GM18861 (cell line): ENCODE data around the gene TMEM178A.

Experiments
- ATAC-seq: cut with Tn5 transposase; IDR thresholded peaks from one replicate; pipeline ENCODE4 v1.9.1; 2021; ENCODE audit not compliant: unreplicated experiment

Gene TMEM178A

DNA sequence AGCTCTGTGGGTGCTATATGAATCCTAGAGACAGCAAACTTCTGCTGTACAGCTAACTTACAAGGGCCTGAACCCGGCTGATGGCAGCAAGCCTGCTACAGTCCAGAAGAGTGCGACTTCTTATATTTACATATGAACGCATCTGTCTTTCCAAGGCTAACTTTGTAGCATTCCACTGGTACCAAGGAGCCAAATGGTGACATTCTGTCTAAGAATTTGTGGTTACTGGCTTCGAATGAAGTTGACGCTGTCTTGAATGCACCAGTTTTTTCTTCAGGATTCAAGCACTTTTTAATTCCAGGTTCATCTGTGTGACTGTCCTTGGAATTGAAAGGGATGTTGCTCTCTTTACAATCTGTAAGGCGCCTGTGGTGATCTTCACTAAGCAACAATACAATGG is 70.9 kb downstream of the TMEM178A start:
- no peak for ATAC-seq

DNA sequence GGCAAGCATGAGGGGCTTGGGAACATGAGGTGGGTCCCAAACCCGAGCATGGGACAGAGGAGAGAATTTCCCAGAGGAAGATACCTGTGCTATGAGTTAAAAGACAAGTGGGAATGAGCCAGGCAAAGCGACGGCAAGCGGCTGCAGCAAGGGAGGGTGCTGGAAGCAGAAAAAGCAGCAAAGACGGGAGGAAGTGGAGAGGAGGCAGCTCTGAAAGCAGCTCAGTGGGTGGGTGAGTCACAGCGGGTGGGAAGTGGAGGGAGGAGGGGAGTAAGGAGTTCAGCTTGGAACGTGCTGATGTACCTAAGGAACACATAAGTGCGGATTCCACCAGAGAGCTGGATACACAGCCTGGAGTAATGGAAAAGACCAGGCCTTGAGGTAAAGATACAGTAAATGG is 71.9 kb downstream of the TMEM178A start:
- ATAC-seq = no peak

DNA sequence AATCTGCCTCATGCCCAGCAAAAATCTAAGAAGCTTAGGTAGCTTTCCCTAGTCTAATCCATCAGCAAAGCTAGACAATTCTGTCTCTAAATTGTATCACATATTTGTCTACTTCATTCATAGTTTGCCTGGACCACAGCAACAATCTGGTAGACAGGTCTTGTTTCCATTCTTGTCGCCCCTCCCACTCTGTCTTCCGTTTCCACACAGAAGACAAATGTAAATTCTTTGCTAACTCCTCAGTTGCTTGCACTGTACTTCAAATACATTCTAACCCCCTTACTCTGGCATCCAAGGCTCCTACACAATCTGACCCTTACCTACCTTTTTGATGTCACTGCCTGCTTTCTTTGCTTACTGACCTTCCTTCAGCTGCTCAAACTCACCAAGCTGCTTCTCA is 73.2 kb downstream of the TMEM178A start:
- no peak for ATAC-seq

DNA sequence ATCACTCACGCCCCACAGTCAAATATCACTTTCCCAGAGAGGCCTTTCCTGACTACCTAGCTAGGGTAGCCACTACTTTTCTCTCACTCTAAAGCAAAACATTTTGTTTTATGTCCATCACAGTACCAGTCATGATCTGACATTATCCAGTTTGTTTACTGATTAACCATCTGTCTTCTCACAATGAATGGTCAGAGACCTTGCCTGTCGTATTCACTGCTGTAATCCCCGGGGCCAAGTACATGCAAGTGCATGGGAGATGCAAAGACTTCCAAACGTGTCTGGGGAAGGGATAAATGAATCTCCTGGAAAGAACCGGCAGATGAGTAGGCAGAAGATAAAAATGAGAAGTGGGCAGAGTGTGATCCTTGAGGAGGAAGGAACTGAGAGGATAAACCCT is 73.7 kb downstream of the TMEM178A start:
- no peak for ATAC-seq

DNA sequence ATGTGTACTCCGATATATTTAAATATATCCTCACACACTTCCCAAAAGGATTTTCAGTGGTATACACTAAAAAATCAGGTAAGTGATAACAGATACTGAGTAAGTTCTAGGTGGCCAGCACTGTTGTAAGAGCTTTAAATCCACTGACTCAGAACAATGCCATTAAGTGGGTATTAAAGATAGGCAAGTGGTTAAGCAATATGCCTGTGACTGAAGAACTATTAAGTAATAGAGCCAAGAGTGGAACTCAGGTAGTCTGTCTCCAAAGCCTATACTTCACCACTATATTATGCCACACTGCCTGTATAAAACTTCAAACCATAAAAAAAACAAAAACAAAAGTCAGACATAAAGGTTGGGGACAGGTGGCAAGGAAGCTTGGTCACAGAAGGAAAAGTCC is 76.2 kb downstream of the TMEM178A start:
- no peak for ATAC-seq

DNA sequence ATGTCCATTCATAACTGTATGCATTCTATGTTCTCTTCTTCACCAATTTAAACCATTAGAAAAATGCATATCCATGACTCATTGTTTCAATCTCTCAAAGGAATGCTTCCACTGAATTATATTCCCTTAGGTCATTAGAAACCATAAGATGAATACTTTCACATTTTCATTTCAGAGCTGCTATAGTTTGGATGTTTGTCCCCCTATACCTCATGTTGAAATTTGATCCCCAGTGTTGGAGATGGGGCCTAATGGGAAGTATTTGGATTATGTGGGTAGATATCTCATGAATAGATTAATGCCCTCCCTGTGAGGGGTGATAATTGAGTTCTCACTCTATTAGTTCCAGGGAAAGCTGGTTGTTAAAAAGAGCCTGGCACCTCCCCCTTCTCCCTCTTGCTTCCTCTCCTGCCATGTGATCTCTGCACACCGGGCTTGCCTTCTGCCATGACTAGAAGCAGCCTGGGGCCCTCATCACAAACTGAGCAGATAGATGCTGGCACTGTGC is 77.6 kb downstream of the TMEM178A start:
- ATAC-seq = no peak

DNA sequence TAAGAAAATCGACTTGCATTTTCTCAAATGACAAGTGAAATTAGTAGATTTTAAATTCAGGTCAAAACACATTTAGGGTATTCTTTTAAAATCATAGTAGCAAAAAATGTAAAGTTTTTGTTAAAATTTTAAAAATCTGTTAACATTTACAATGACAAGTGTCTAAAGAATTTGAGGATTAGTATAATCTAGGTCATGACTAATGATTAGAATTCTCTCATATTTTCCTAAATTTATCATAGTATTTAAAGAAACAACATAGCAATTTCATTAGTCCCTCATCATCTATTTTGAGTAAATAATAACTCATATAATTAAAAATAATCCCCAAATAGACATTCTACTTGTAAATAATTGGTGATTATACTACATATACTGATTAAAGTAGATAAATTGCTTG is 89.7 kb downstream of the TMEM178A start:
- ATAC-seq = no peak

DNA sequence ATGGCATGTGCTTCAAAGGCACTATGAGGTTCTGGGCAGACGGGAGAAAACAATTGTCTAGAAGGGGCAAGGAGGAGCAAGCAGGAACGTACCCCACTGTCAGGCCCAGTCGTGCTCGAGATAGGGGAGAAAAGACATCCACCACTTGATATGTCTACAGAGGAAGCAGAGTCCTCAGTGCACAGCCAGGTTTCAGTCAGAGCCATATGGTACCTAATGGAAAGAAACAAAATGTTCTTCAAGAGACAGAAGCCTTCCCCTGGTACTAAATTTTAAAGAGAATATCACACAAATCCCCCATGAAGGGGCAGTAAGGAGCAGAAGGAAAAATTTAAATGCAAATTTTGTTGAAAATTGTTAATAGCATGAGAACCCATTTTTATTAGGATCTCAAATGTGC is 91.4 kb downstream of the TMEM178A start:
- no peak for ATAC-seq

DNA sequence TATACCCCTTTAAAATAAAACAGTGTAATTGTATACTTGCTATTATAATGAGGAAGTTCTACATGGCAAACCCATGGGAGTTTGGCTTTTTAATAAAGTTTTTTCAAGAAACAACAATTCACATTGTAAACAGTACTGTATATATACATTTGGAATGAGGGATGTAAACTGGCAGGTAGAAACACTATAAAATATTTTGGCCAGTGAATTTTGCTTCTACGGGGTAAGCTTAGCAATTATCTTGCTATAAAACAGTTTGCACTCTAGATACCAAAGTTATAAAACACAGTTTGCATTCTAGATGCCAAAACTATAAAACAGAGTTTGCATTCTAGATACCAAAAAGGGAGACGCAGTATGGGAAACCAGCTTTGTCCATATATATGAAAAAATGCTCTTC is 96.7 kb downstream of the TMEM178A start:
- no peak for ATAC-seq
